ENCODE data around the gene NFYB.

NFYB gene

GRCh38 chr12:104172570-104172947 lies 34.5 kb upstream of the NFYB start:
- H3K9me3 ChIP-seq (ENCODE audit: insufficient read depth, low read length) = no peaks in the 10 kb centered on the region
- H3K4me3 ChIP-seq (ENCODE audit: insufficient read depth, low read length, poor library complexity, severe bottlenecking) = no peak overlapping the region
- no peaks in the 10 kb centered on the region for H3K27me3 ChIP-seq (ENCODE audit: low read length)
- no peak overlapping the region for H2AFZ ChIP-seq (ENCODE audit: low read depth, low read length, severe bottlenecking)
- no peak for TF ChIP-seq EZH2phosphoT487 (conservative IDR thresholded peaks at IDR 0.05; ENCODE audit: low read length)
- TF ChIP-seq, protein P1, sequence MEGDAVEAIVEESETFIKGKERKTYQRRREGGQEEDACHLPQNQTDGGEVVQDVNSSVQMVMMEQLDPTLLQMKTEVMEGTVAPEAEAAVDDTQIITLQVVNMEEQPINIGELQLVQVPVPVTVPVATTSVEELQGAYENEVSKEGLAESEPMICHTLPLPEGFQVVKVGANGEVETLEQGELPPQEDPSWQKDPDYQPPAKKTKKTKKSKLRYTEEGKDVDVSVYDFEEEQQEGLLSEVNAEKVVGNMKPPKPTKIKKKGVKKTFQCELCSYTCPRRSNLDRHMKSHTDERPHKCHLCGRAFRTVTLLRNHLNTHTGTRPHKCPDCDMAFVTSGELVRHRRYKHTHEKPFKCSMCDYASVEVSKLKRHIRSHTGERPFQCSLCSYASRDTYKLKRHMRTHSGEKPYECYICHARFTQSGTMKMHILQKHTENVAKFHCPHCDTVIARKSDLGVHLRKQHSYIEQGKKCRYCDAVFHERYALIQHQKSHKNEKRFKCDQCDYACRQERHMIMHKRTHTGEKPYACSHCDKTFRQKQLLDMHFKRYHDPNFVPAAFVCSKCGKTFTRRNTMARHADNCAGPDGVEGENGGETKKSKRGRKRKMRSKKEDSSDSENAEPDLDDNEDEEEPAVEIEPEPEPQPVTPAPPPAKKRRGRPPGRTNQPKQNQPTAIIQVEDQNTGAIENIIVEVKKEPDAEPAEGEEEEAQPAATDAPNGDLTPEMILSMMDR (IDR thresholded peaks at IDR 0.05; ENCODE audit: insufficient read depth, low read length, poor library complexity, severe bottlenecking) = no peak
- no peak overlapping the region for H3K27ac ChIP-seq (ENCODE audit: low read depth, low read length)
- no peak overlapping the region for H3K4me2 ChIP-seq (ENCODE audit: low read depth, low read length, poor library complexity, severe bottlenecking)
- 0 out of 2 replicates have a peak, but pooled peaks cover 3% of the 10 kb centered on the region for H3F3A ChIP-seq (ENCODE audit: insufficient read depth)
- no peaks in the 10 kb centered on the region for H3K36me3 ChIP-seq (ENCODE audit: low read length)
- H4K20me1 ChIP-seq (ENCODE audit: low read depth, low read length) = no peaks in the 10 kb centered on the region
- no peaks in the 10 kb centered on the region for H3K9me2 ChIP-seq (replicated peaks; ENCODE audit: insufficient read depth, low read length)
- H3K79me2 ChIP-seq (ENCODE audit: insufficient read depth, low read length) = no peaks in the 10 kb centered on the region
- H3K9ac ChIP-seq (ENCODE audit: low read length) = no peak overlapping the region

DNA sequence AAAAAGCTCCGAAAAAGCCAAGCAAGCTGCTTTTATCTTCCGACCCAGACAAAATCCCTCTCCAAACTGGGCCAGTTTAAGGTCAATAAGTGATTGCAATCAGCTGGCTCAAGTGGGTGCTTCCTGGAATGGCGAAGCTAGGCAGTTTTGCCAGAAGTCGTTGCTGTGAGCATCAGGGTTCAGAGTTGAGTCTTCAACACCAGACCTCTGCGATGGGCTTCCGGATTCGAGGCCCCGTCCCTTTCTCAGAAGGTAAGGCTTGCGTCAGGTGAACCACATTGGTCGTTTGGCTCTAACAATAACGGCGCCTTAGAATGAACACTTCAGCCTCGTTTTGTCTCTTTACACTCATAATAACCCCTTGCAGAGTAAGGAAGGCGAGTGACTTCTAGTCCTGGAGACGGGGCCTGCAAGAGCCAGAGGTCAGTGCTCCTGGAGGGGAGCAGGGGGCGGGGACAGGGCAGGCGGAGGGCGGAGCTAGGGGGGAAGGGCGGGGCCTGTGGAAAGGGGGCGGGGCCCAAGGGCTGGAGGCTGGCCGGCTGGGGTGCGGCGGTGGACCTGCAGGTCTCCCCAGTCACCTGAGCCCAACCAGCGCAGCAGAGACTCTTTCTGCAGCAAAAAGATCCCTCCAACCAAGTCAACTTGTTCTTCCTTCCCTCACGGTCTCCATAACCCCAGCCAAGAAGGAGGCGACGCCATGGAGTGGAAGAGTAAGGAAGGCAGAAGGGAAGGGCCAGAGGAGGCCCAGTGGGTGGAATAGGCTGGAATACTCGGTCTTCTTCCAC lies 34.0 kb upstream of the NFYB start:
- Histone ChIP-seq H3K27me3 (ENCODE audit: low read length) (no peaks in the 10 kb centered on the region), H3K4me3 (ENCODE audit: insufficient read depth, low read length, poor library complexity, severe bottlenecking) (no peak overlapping the region), H3K9me2 (replicated peaks; ENCODE audit: insufficient read depth, low read length) (no peaks in the 10 kb centered on the region), H3K27ac (ENCODE audit: low read depth, low read length) (no peak overlapping the region), H3K9me3 (ENCODE audit: insufficient read depth, low read length) (no peaks in the 10 kb centered on the region), H4K20me1 (ENCODE audit: low read depth, low read length) (no peaks in the 10 kb centered on the region), H3K4me2 (ENCODE audit: low read depth, low read length, poor library complexity, severe bottlenecking) (no peak overlapping the region), H2AFZ (ENCODE audit: low read depth, low read length, severe bottlenecking) (no peak overlapping the region), H3K36me3 (ENCODE audit: low read length) (no peaks in the 10 kb centered on the region), H3K9ac (ENCODE audit: low read length) (no peak overlapping the region), H3K79me2 (ENCODE audit: insufficient read depth, low read length) (no peaks in the 10 kb centered on the region), H3F3A (ENCODE audit: insufficient read depth) (0 out of 2 replicates have a peak, but pooled peaks cover 3% of the 10 kb centered on the region)
- TF ChIP-seq, protein P1 (IDR thresholded peaks at IDR 0.05; ENCODE audit: insufficient read depth, low read length, poor library complexity, severe bottlenecking) = no peak
- TF ChIP-seq EZH2phosphoT487 (conservative IDR thresholded peaks at IDR 0.05; ENCODE audit: low read length) = no peak

GRCh38 chr12:104168596-104168995 lies 30.6 kb upstream of the NFYB start:
- no peak overlapping the region for H3K9ac ChIP-seq (ENCODE audit: low read length)
- no peaks in the 10 kb centered on the region for H3K27me3 ChIP-seq (ENCODE audit: low read length)
- H3K36me3 ChIP-seq (ENCODE audit: low read length) = no peaks in the 10 kb centered on the region
- no peaks in the 10 kb centered on the region for H3K9me2 ChIP-seq (replicated peaks; ENCODE audit: insufficient read depth, low read length)
- no peaks in the 10 kb centered on the region for H3K9me3 ChIP-seq (ENCODE audit: insufficient read depth, low read length)
- no peaks in the 10 kb centered on the region for H4K20me1 ChIP-seq (ENCODE audit: low read depth, low read length)
- no peak overlapping the region for H3K27ac ChIP-seq (ENCODE audit: low read depth, low read length)
- no peak overlapping the region for H3K4me3 ChIP-seq (ENCODE audit: insufficient read depth, low read length, poor library complexity, severe bottlenecking)
- no peak overlapping the region for H2AFZ ChIP-seq (ENCODE audit: low read depth, low read length, severe bottlenecking)
- no peak for TF ChIP-seq EZH2phosphoT487 (conservative IDR thresholded peaks at IDR 0.05; ENCODE audit: low read length)
- TF ChIP-seq, protein P1 (IDR thresholded peaks at IDR 0.05; ENCODE audit: insufficient read depth, low read length, poor library complexity, severe bottlenecking) = no peak
- H3F3A ChIP-seq (ENCODE audit: insufficient read depth) = no peaks in the 10 kb centered on the region
- H3K79me2 ChIP-seq (ENCODE audit: insufficient read depth, low read length) = no peaks in the 10 kb centered on the region
- H3K4me2 ChIP-seq (ENCODE audit: low read depth, low read length, poor library complexity, severe bottlenecking) = no peak overlapping the region
